ENCODE results near the gene KCNQ1OT1.

Gene KCNQ1OT1

DNA sequence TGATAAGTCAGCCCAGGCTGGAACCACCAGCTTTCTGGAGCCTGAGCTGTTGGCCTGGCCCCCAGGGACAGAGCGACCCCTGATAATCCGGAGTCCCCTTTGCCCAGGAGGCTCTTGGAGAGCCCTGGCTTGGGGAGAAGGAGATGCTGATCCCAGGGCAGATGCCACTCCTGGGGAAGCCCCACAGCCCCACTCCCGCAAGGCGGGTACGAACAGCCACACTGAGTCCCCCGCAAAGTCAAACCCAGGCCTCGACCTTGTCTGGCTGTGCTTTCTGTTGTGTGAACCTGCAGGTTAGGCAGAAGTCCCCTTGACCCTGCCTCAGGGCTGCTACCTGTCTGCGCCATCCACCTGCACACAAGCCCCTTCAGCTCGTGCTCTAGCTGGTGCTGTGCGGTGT, 108.0 kb downstream of the KCNQ1OT1 start:
- DNase-seq, result no peak

DNA sequence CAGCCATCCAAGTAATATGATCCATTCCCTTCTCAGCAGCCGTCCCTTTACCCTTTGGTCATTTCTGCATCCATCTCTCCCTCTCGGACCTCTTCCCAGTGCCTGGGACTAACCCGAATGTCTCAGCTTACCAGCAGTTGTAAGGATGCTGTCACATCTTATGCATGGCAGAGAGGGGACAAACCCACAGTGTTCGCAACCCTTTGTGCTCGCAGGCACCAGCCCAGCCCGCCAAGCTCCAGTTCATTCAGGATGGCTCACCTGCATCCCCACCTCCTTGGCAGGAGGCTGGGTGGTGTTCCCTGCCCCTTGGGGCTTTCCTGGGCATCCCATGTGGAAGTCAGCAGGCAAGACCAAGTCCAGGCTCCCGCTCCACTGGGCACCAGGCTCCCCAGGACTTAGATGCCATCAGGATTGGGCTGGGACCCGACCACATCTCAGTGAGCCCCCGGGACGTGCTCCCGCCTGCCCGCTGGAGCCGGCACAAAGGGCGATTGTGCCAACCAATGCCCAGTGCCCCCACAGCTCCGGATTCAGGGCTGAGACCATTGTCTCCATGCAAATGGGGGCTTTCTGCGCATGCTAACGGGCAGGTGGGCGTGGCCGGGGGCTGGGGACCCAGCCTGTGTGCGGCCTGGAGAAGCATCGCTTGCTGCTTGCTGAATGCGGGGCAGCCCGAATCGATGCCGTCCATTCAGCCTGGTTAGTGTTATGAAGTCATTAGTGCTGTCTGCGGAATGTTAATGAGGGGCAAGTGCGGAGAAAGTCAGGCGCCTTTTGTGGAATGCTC, 108.6 kb downstream of the KCNQ1OT1 start:
- no peak for DNase-seq

GRCh38 chr11:2590131-2590964, 109.4 kb downstream of the KCNQ1OT1 start:
- DNase-seq, result no peak

- no peak for DNase-seq
Measured at GRCh38 chr11:2589538-2589934, 110.3 kb downstream of the KCNQ1OT1 start.

DNA sequence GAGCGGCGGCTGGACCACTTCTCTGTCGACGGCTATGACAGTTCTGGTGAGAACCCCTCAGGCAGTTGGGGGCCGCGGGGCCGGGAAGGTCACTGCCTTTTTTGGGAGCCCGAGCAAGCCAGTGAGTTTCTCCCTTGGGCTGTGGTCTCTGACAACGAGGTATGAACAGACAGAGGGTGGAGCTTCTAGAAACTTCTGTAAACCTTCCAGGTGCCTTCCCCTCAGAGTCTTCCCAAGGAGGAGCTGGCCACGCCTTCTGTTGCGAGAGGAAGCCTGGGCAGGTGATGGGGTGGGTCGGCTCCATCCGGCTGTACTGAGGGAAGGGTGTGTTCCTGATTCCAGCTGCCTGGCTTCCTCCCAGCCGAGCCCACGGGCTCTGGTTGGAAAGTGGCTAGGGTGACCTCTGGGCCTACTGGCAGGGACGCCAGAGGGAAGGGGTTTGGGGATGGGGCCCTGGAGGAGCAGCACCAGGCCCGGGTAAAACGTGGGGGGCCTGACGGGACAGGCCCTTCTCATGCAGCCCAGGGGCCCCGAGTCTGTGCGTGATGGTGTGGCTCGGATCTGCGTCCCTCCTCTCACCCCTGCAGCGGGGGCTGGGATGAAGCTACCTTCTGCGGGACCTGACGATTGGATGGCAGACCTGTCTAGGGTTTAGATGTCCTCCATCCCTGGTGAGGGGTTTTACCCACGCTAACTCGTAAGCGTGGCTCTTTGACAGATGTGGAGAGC, 110.8 kb downstream of the KCNQ1OT1 start:
- DNase-seq, result no peak

- DNase-seq, result no peak
Measured at GRCh38 chr11:2587976-2588748, 111.6 kb downstream of the KCNQ1OT1 start.

GRCh38 chr11:2587132-2587930, 112.5 kb downstream of the KCNQ1OT1 start:
- DNase-seq, result no peak

DNA sequence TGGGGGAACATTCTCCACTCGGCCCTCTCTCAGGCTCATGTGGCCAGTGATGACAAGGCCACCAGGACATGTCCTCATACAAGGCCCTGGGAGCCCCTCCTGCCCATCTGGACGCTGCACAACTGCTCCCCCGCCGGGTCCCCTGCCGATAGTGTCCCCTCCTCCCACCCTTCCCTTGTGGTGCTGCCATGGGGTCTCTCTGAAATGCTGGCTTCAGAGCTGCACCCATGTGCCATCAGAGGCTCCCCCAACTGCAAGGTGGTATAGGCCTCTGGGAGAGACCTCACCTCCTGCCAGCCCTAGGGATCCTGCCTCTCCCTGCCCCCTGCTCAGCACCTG, 113.0 kb downstream of the KCNQ1OT1 start:
- DNase-seq, result no peak

GRCh38 chr11:2586087-2586792, 113.6 kb downstream of the KCNQ1OT1 start:
- no peak for DNase-seq

- no peak for DNase-seq
Measured at GRCh38 chr11:2585566-2586086, 114.2 kb downstream of the KCNQ1OT1 start.

GRCh38 chr11:2584812-2585565, 114.8 kb downstream of the KCNQ1OT1 start:
- DNase-seq, result no peak

DNA sequence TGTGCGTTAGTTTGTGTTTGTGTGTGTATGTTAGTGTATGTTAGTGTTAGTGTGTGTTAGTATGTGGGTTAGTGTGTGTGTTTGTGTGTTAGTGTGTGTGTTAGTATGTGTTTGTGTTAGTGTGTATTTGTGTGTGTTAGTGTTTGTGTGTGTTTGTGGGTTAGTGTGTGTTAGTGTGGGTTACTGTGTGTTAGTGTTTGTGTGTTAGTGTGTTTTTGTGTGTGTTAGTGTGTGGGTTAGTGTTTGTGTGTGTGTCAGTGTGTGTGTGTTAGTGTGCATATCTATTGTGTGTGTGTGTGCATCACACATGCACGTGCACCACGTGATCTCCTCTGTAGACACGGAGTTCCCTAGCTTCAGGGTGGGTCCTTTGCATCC, 115.4 kb downstream of the KCNQ1OT1 start:
- DNase-seq, result no peak

- no peak for DNase-seq
Measured at GRCh38 chr11:2583605-2583958, 116.2 kb downstream of the KCNQ1OT1 start.

GRCh38 chr11:2582946-2583604, 116.7 kb downstream of the KCNQ1OT1 start:
- no peak for DNase-seq

DNA sequence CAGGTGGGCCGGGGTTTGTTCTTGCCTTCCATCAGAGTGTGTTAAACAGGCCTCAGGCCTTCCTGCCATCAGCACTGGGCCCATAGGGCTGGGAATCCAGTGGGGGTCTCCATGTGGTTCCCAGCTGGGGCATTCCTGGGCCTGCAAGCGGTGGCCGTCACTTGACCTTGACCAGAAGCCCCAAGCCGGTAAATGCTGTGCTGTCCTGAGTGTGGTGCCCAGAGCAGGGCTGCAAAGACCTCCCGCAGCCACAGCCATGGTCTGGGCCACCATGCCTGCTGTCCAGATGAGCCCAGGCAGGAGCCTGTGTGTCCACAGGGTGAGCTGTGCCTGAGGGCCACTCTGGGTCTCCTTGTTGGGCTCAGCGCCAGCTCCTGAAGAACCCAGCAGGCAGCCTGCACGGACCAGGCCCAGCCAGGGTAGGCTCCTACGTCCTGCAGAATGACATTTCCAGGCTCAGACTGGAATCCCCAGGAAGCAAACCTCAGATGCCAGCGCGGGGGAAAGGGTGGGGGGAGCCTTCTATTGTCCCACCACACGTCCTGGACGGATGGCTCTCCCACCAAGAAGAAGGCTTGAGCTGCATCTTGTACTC, 117.3 kb downstream of the KCNQ1OT1 start:
- DNase-seq, result no peak

DNA sequence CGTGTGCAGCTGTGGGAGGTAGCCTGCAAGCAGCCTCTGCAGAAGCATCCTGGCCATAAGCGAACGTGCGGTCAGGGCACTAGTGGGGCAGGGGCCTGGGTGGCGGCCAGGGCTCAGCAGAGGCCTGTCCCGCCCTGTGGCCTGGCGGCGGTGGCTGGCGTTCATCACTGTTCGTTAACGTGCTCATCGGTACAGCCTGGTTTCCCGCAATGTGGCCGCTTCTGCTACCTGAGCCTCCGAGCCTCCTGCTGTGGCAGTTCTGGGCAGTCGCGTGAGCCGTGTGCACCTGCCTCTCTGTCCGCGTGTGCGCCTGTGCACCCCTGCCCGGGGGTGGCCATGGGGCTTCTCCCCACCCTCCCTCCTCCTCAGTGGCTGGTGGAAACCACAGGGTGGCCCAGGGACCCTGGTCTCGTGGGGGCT, 117.9 kb downstream of the KCNQ1OT1 start:
- DNase-seq, result no peak

DNA sequence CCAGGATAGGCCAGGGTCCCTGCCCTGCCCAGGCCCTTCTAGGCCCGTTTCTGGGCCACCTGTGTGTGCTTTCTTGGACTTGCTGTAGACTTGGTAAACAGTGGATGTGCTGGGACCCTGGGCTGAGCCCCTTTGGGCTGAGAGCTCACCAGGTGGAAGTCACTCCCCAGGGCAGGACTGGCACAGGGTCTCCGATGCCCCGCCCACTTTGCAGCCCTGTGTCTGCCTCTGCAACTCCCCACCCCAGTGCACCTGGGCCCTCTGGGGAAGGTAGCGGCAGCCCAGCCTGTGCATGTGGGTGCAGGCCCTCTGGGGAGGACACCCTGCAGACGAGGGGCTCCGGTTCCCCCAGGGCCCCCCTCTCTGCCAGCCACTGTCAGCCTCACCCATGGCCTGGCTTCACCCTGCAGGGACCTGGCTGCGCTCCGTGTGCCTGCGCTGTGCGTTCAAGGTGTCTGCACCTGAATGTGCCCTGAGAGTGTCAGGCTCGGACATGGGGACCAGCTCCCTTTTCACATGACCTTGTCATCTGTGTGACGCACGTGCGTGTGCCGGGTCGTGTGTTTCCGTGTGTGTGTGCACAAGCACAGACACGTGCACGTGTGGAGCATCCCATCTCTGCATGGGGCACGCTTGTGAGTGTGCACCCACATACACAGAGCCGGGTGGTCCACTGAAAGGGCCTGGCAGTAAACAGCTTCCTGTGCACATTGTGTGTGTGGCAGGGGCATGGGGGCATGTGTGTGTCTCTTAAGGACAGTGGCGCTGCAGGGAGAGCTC, 118.5 kb downstream of the KCNQ1OT1 start:
- no peak for DNase-seq

DNA sequence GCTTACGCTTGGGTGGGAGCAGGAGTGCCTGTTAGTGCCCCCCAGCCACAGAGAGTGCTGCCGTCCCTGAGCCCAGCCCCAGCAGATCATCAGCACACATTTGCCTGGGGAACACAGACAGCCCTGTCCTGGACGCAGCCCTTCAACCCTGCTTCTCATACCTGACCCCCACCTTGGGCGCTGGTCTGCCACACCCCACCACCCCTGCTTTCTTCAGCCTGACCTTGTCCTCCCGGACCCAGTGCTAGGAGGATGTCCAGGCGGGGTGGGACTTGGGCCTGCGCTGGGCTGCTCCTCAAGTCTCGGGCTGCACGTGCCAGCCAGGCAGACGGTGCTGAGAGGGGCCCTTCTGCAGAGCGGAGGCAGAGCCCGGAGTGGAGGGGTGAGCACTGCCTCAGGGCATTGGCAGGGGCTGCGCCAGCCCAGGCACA, 119.2 kb downstream of the KCNQ1OT1 start:
- DNase-seq, result no peak

- DNase-seq, result no peak
Measured at GRCh38 chr11:2580061-2580421, 119.8 kb downstream of the KCNQ1OT1 start.

Data from NCI-H2107 (cell line).